CD14-positive monocyte (primary cell): ENCODE results near the gene NIP7. TPM values are rescaled to one million over a fixed set of nuclear protein-coding genes. Genes with fewer than 3 reads are reported as not detected.

Experiments
- DNase-seq, 3 donors: peaks; one replicate each; pipeline ENCODE4 v3.0.0-alpha.2; 2011 to 2022
- H2AFZ ChIP-seq: 2 replicates; pipeline ENCODE4 v1.6.0; 2012; ENCODE audit warnings: mild to moderate bottlenecking, low read depth, low read length, inconsistent platforms; ENCODE audit not compliant: insufficient read depth, poor library complexity, severe bottlenecking
- H3K27ac ChIP-seq, 2 donors: 1 replicate in 1 of 2; 2 replicates in 1 of 2; pipeline ENCODE4 v1.5.1; 2012 to 2013; ENCODE audit warnings: low read length in 2 of 2, control low read depth in 1 of 2, inconsistent platforms in 1 of 2, low read depth in 1 of 2, mild to moderate bottlenecking in 1 of 2
- H3K27me3 ChIP-seq, 2 donors: one replicate each; pipeline versions ENCODE4 v1.6.0 to v1.6.1; 2011 to 2013; ENCODE audit warnings: low read length in 2 of 2; ENCODE audit not compliant: control insufficient read depth in 2 of 2, insufficient read depth in 2 of 2
- H3K36me3 ChIP-seq, 2 donors: replicated peaks in 1 of 2; 1 replicate in 1 of 2; 2 replicates in 1 of 2; pipeline versions ENCODE4 v1.5.1 to v1.6.1; 2012 to 2013; ENCODE audit warnings: low read length in 2 of 2, control low read depth in 1 of 2, inconsistent platforms in 1 of 2, mild to moderate bottlenecking in 1 of 2; ENCODE audit not compliant: insufficient read depth in 2 of 2, control insufficient read depth in 1 of 2
- H3K4me1 ChIP-seq, 2 donors: 1 replicate in 1 of 2; 2 replicates in 1 of 2; pipeline versions ENCODE4 v1.5.1 to v1.6.1; 2012 to 2013; ENCODE audit warnings: low read length in 2 of 2, control low read depth in 1 of 2, inconsistent platforms in 1 of 2, mild to moderate bottlenecking in 1 of 2, moderate library complexity in 1 of 2; ENCODE audit not compliant: insufficient read depth in 2 of 2, control insufficient read depth in 1 of 2
- H3K4me2 ChIP-seq: replicated peaks from 2 replicates; pipeline ENCODE3; 2012; ENCODE audit warnings: low read length, moderate library complexity, mild to moderate bottlenecking; ENCODE audit not compliant: poor library complexity, severe bottlenecking; ENCODE audit errors: extremely low read depth
- H3K4me3 ChIP-seq, 3 experiments: fragments of 200-600 bp in 1 of 3; sonication (generic) in 1 of 3; replicated peaks in 1 of 3; 1 replicate in 2 of 3; 2 replicates in 1 of 3; pipeline ENCODE4 v1.5.1; 2011 to 2013; ENCODE audit warnings: low read length in 3 of 3, mild to moderate bottlenecking in 3 of 3, control low read depth in 2 of 3, low read depth in 2 of 3, inconsistent platforms in 1 of 3, moderate library complexity in 1 of 3
- H3K79me2 ChIP-seq: 2 replicates; pipeline ENCODE4 v1.6.0; 2012; ENCODE audit warnings: mild to moderate bottlenecking, control low read depth, inconsistent platforms, low read length, moderate library complexity; ENCODE audit not compliant: insufficient read depth
- H3K9ac ChIP-seq: 2 replicates; pipeline ENCODE4 v1.6.0; 2017; ENCODE audit warnings: low read length, mild to moderate bottlenecking; ENCODE audit not compliant: insufficient read depth, poor library complexity, severe bottlenecking
- H3K9me3 ChIP-seq, 2 donors: replicated peaks in 1 of 2; 1 replicate in 1 of 2; 2 replicates in 1 of 2; pipeline versions ENCODE4 v1.5.1 to v1.6.1; 2012 to 2013; ENCODE audit warnings: low read length in 2 of 2, control low read depth in 1 of 2; ENCODE audit not compliant: control insufficient read depth in 1 of 2, insufficient read depth in 1 of 2
- H4K20me1 ChIP-seq: 2 replicates; pipeline ENCODE4 v1.6.0; 2012; ENCODE audit warnings: mild to moderate bottlenecking, low read length, control low read depth, moderate library complexity; ENCODE audit not compliant: insufficient read depth
- H3K27ac Mint-ChIP-seq, 7 donors: one replicate each; pipeline ENCODE4 v1.8.0; 2020; ENCODE audit warnings: mild to moderate bottlenecking in 7 of 7, mixed read lengths in 7 of 7, moderate library complexity in 6 of 7, inconsistent platforms in 2 of 7
- H3K27me3 Mint-ChIP-seq, 3 donors: one replicate each; pipeline ENCODE4 v1.8.0; 2021 to 2022; ENCODE audit warnings: low read depth in 3 of 3, mild to moderate bottlenecking in 3 of 3, mixed read lengths in 3 of 3, moderate library complexity in 3 of 3, inconsistent platforms in 1 of 3
- H3K36me3 Mint-ChIP-seq, 2 donors: one replicate each; pipeline ENCODE4 v1.8.0; 2020; ENCODE audit warnings: mixed read lengths in 2 of 2, inconsistent platforms in 1 of 2, mild to moderate bottlenecking in 1 of 2
- H3K4me1 Mint-ChIP-seq: one replicate; pipeline ENCODE4 v1.8.0; 2020; ENCODE audit warnings: mild to moderate bottlenecking, mixed read lengths
- H3K4me3 Mint-ChIP-seq, 2 donors: one replicate each; pipeline ENCODE4 v1.8.0; 2020; ENCODE audit warnings: mild to moderate bottlenecking in 2 of 2, mixed read lengths in 2 of 2, moderate library complexity in 1 of 2
- H3K9me3 Mint-ChIP-seq, 7 donors: one replicate each; pipeline ENCODE4 v1.8.0; 2020 to 2022; ENCODE audit warnings: mixed read lengths in 7 of 7, mild to moderate bottlenecking in 6 of 7, moderate library complexity in 6 of 7, inconsistent platforms in 2 of 7
- CTCF ChIP-seq: fragments of 200-600 bp; IDR thresholded peaks from one replicate; pipeline ENCODE4 v1.8.0; 2022; ENCODE audit warnings: antibody characterized with exemption, mild to moderate bottlenecking
- WGBS: methylation state at CpG from one replicate; pipeline ENCODE4 v1.1.5; 2013; ENCODE audit warnings: missing lambda C conversion rate; ENCODE audit not compliant: insufficient coverage; 5-methylcytosine and 5-hydroxymethylcytosine counted together
- intact Hi-C, 2 donors: fragments of 100-400 bp; cut with micrococcal nuclease; formaldehyde crosslinking; loops; one replicate each; pipeline versions ENCODE4 v1.15.0 to v1.15.1; 2023
- polyA plus RNA-seq, 3 donors: library from polyadenylated mRNA; depleted of rRNA in 1 of 3; unstranded in 2 of 3; stranded (reverse) in 1 of 3; fragments of 300-500 nt in 2 of 3; fragments of >200 nt in 1 of 3; fragmentation: Illumina TruSeq in 2 of 3; gene quantifications; 1 replicate in 2 of 3; 2 replicates in 1 of 3; pipeline ENCODE4 v1.2.3, GENCODE V29; 2012 to 2021

NIP7 gene
- polyA plus RNA-seq, 3 donors: 3.0 to 16.4 (median 14.2) TPM

- Histone ChIP-seq H2AFZ (no peak overlapping the region), H3K9ac (no peak overlapping the region), H4K20me1 (peaks cover 18% of the 10 kb centered on the region), H3K9me3 (no peaks in the 10 kb centered on the region), H3K4me1 (peaks cover 19 to 30% of the 10 kb centered on the region in 2 donors), H3K4me2 (no peak overlapping the region), H3K36me3 (peaks cover 32 to 69% of the 10 kb centered on the region in 2 donors), H3K4me3 (no peak overlapping the region), H3K27ac (peak overlapping the region in 1 of 2 donors; percentile 64), H3K27me3 (no peaks in the 10 kb centered on the region), H3K79me2 (peaks cover 56% of the 10 kb centered on the region)
- no peak for TF ChIP-seq CTCF
- intact Hi-C loops: loop anchor here in 1 of 2 donors (5.0 kb wide), 1 partner anchor 45 kb away; the partner anchor contains the start of genes COG8 and NIP7
- Mint-ChIP-seq H3K9me3 (peaks cover 0 to 3% (median 0%) of the 10 kb centered on the region in 7 donors), H3K4me1 (peaks cover 24% of the 10 kb centered on the region), H3K4me3 (no peak overlapping the region), H3K27me3 (peaks cover 0 to 1% (median 1%) of the 10 kb centered on the region in 3 donors), H3K27ac (peak overlapping the region in 2 of 7 donors; percentile 17 to 57), H3K36me3 (peaks cover 47 to 55% of the 10 kb centered on the region in 2 donors)
- no CpG with 5 or more reads among the region's 2 CpGs for WGBS
- DNase-seq: no peak
Observed at GRCh38 chr16:69382421-69382820, 42.8 kb downstream of the NIP7 start.

GRCh38 chr16:69384974-69385373, 45.4 kb downstream of the NIP7 start:
- Histone ChIP-seq H4K20me1 (peaks cover 11% of the 10 kb centered on the region), H3K36me3 (peaks cover 12 to 44% of the 10 kb centered on the region in 2 donors), H3K4me3 (peak overlapping the region; percentile 48 to 86 (median 65)), H3K27ac (peak overlapping the region; percentile 69 to 88), H2AFZ (peak overlapping the region; percentile 79), H3K79me2 (peaks cover 56% of the 10 kb centered on the region), H3K4me2 (peak overlapping the region; percentile 73), H3K27me3 (no peaks in the 10 kb centered on the region), H3K4me1 (peaks cover 19 to 30% of the 10 kb centered on the region in 2 donors), H3K9me3 (no peaks in the 10 kb centered on the region), H3K9ac (peak overlapping the region; percentile 90)
- Mint-ChIP-seq H3K27me3 (peaks cover 0 to 1% (median 1%) of the 10 kb centered on the region in 3 donors), H3K9me3 (peaks cover 0 to 3% (median 0%) of the 10 kb centered on the region in 7 donors), H3K36me3 (peaks cover 26 to 34% of the 10 kb centered on the region in 2 donors), H3K27ac (peak overlapping the region; percentile 75 to 93 (median 91)), H3K4me1 (peaks cover 24% of the 10 kb centered on the region), H3K4me3 (peak overlapping the region; percentile 81 to 86)
- 0% methylated on average over 2 of the region's 6 CpGs for WGBS
- no peak for DNase-seq
- TF ChIP-seq CTCF: no peak
- intact Hi-C loops: loop anchor here (5.0 kb wide), 2 partner anchors 37 to 48 kb away; partner anchors contain the start of genes COG8 (in 2 of the 2), NIP7 (in 2 of the 2) and CYB5B (in 1 of the 2)
